ENCODE results near the gene DAB1.

GRCh38 chr1:57311411-57311810 lies 112.4 kb downstream of the DAB1 start:
- TF ChIP-seq CTCF (IDR thresholded peaks at IDR 0.05; ENCODE audit: insufficient read depth, low read depth, low read length) = no peak
- TF ChIP-seq EZH2 (IDR thresholded peaks at IDR 0.05; ENCODE audit: insufficient read depth, low read length) = no peak

Data from astrocyte (in vitro differentiated cells and primary cell).